Spleen (tissue), 11 donors: Measurements from ENCODE around the gene DENND1B. TPM values are rescaled to one million over a fixed set of nuclear protein-coding genes. Genes with fewer than 3 reads are reported as not detected.

ENCODE experiments used
- DNase-seq: peaks from one replicate; pipeline ENCODE4 v3.0.0-alpha.2; 2020
- H3K27ac ChIP-seq, 8 donors: fragments of 200-600 bp; sonication (generic) in 7 of 8; 1 replicate in 4 of 8; 2 replicates in 4 of 8; pipeline versions ENCODE4 v1.5.0 to v1.8.0; 2016 to 2021; ENCODE audit warnings: inconsistent platforms in 4 of 8, mild to moderate bottlenecking in 4 of 8, moderate library complexity in 1 of 8
- H3K27me3 ChIP-seq, 7 donors: fragments of 200-600 bp; sonication (generic) in 6 of 7; replicated peaks in 1 of 7; 1 replicate in 4 of 7; 2 replicates in 3 of 7; pipeline versions ENCODE4 v1.5.0 to v1.8.0; 2016 to 2021; ENCODE audit warnings: inconsistent platforms in 3 of 7, mild to moderate bottlenecking in 1 of 7
- H3K36me3 ChIP-seq, 6 donors: fragments of 200-600 bp; sonication (generic) in 5 of 6; 1 replicate in 4 of 6; 2 replicates in 2 of 6; pipeline versions ENCODE4 v1.5.0 to v1.8.0; 2016 to 2021; ENCODE audit warnings: inconsistent platforms in 2 of 6
- H3K4me1 ChIP-seq, 6 donors: fragments of 200-600 bp; sonication (generic) in 5 of 6; 1 replicate in 3 of 6; 2 replicates in 3 of 6; pipeline versions ENCODE4 v1.5.0 to v1.8.0; 2016 to 2021; ENCODE audit warnings: inconsistent platforms in 3 of 6
- H3K4me3 ChIP-seq, 8 donors: fragments of 200-600 bp; sonication (generic) in 7 of 8; 1 replicate in 4 of 8; 2 replicates in 4 of 8; pipeline versions ENCODE4 v1.5.0 to v1.8.0; 2016 to 2021; ENCODE audit warnings: inconsistent platforms in 4 of 8, mild to moderate bottlenecking in 4 of 8, moderate library complexity in 2 of 8
- H3K9me3 ChIP-seq, 8 donors: fragments of 200-600 bp; sonication (generic) in 7 of 8; 1 replicate in 4 of 8; 2 replicates in 4 of 8; pipeline versions ENCODE4 v1.5.0 to v1.8.0; 2016 to 2021; ENCODE audit warnings: inconsistent platforms in 4 of 8
- POLR2A ChIP-seq, 3 donors: fragments of 450-650 bp; IDR thresholded peaks; one replicate each; pipeline ENCODE4 v1.5.1; 2017; ENCODE audit warnings: antibody characterized with exemption in 3 of 3, mild to moderate bottlenecking in 1 of 3
- POLR2AphosphoS5 ChIP-seq, 3 donors: sonication (generic); formaldehyde crosslinking; IDR thresholded peaks; one replicate each; pipeline ENCODE4 v1.5.1; 2017; ENCODE audit warnings: antibody characterized with exemption in 3 of 3
- WGBS, 5 donors: extraction: QIAGEN DNeasy Blood & Tissue Kit in 3 of 5; methylation state at CpG; one replicate each; pipeline versions ENCODE4 v1.1.5 to v1.1.7; 2013 to 2018; 5-methylcytosine and 5-hydroxymethylcytosine counted together
- intact Hi-C: fragments of 100-400 bp; cut with DNase I; formaldehyde crosslinking; loops from one replicate; pipeline ENCODE4 v1.15.0; 2023; ENCODE audit warnings: low total_unique reads
- polyA plus RNA-seq, 3 donors: library from polyadenylated mRNA; stranded (reverse); fragments of 200-250 nt; gene quantifications; one replicate each; pipeline ENCODE4 v1.2.1, GENCODE V29; 2013
- total RNA-seq, 7 donors: library from RNA; depleted of rRNA in 3 of 7; stranded (reverse); fragments of >200 nt in 3 of 7; fragmentation: NEBNext Ultra II Directional in 4 of 7; extraction: Animal tissue kit (Norgen Biotek cat#: 25700) in 4 of 7; gene quantifications; one replicate each; pipeline versions ENCODE4 v1.1.0 to v1.2.1, GENCODE V29; 2016 to 2021
- TF ChIP-seq, protein P1 (sequence below), 11 experiments: fragments of 200-600 bp in 7 of 11; fragments of 450-650 bp in 4 of 11; sonication (generic) in 4 of 11; IDR thresholded peaks in 8 of 11; conservative IDR thresholded peaks in 3 of 11; 1 replicate in 7 of 11; 2 replicates in 4 of 11; pipeline versions ENCODE4 v1.4.0 to v1.8.0; 2016 to 2021; ENCODE audit warnings: antibody characterized with exemption in 11 of 11, inconsistent platforms in 4 of 11, mild to moderate bottlenecking in 1 of 11
- donor health status: healthy with polysubstance abuse.
- donor health status: DM: no; HTN: no; CAD: no; lungs with moderate emphysema.
- donor health status: DM: no; HTN: no; CAD: no.
- donor health status: Bipolar disorder and iron deficiency.
- donor health status: healthy.
- donor health status: DM: no; HTN: no; CAD: no.
- donor health status: DM: yes; HTN: yes; CAD: no.

The DENND1B gene
- total and polyA plus RNA-seq, 10 donors = 2.8 to 31.8 (median 19.6) TPM

DNA sequence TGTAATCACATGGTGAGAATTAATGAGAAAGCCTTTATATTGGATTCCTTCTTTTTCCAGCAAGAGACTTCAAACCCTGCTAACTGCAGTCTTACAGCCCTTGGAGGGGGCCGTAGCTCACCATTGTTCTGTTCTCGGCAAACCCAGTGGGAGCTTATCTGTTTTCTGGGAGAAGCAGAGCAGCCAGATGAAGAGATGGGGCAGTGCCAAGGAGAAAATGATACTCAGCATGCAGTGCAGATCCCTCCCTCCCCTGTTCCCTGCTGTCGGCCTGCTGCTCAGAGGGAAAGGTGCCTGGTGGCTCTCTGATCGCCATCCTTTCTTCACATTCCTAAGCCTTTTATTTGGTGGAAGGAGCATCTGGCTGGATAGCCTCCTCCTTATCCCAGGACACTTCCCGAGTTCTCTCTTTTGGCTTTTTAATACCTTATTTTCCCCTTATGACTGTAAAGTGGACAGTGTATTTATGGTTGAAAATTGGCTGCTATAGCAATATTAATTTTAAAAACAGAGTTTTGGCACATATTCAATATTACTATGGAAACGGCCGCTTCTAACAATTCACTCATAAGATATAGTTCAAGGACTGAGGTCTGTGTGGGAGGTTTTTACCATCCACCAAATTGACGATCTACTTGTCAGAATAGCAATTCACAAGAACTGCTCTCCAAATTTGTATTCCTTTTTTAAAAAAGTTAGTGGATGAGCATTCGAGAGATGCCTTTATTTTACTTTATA, 303.9 kb downstream of the DENND1B start:
- intact Hi-C loops = no loop called here
- TF ChIP-seq POLR2AphosphoS5 (IDR thresholded peaks at IDR 0.05) (no peak), POLR2A (IDR thresholded peaks at IDR 0.05) (no peak)
- TF ChIP-seq, protein P1, sequence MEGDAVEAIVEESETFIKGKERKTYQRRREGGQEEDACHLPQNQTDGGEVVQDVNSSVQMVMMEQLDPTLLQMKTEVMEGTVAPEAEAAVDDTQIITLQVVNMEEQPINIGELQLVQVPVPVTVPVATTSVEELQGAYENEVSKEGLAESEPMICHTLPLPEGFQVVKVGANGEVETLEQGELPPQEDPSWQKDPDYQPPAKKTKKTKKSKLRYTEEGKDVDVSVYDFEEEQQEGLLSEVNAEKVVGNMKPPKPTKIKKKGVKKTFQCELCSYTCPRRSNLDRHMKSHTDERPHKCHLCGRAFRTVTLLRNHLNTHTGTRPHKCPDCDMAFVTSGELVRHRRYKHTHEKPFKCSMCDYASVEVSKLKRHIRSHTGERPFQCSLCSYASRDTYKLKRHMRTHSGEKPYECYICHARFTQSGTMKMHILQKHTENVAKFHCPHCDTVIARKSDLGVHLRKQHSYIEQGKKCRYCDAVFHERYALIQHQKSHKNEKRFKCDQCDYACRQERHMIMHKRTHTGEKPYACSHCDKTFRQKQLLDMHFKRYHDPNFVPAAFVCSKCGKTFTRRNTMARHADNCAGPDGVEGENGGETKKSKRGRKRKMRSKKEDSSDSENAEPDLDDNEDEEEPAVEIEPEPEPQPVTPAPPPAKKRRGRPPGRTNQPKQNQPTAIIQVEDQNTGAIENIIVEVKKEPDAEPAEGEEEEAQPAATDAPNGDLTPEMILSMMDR (IDR thresholded peaks at IDR 0.05 in 8 of 11, conservative IDR thresholded peaks at IDR 0.05 in 3 of 11) = no peak
- no peaks in the 10 kb centered on the region for H3K27me3 ChIP-seq
- H3K9me3 ChIP-seq = no peaks in the 10 kb centered on the region
- no peak for DNase-seq
- peaks cover 0 to 6% (median 5%) of the 10 kb centered on the region in 6 donors for H3K4me1 ChIP-seq
- H3K4me3 ChIP-seq = no peak overlapping the region
- H3K27ac ChIP-seq = no peak overlapping the region
- H3K36me3 ChIP-seq = no peaks in the 10 kb centered on the region
- WGBS, 5 donors = 65 to 81% (median 74%) methylated on average over 9 of the region's 9 CpGs

DNA sequence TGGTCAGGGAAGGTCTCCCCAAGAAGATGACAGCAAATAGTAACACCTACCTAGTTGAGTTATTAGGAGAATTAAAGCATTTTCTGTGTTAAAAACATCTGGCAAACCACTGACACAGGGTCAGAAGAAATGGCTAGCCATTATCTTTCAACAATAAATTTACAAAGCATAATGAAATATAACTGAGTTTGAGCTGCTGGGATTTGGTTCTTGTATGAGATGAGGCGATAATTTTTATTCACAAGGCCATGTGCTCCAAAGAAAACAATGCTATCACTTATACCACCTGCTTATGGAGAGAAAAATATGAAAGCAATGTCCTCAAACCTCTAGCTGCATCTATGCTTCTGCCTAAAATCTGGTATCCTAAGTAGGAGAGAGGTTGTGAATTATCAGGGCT, 304.9 kb downstream of the DENND1B start:
- TF ChIP-seq POLR2AphosphoS5 (IDR thresholded peaks at IDR 0.05) (no peak), POLR2A (IDR thresholded peaks at IDR 0.05) (no peak)
- TF ChIP-seq, protein P1 (IDR thresholded peaks at IDR 0.05 in 8 of 11, conservative IDR thresholded peaks at IDR 0.05 in 3 of 11) = no peak
- 76 to 98% (median 86%) methylated on average over 1 of the region's 1 CpG for WGBS, 5 donors
- intact Hi-C loops = no loop called here
- no peaks in the 10 kb centered on the region for H3K36me3 ChIP-seq
- no peak overlapping the region for H3K4me3 ChIP-seq
- no peaks in the 10 kb centered on the region for H3K9me3 ChIP-seq
- DNase-seq = no peak
- H3K4me1 ChIP-seq = peaks cover 0 to 6% (median 5%) of the 10 kb centered on the region in 6 donors
- H3K27me3 ChIP-seq = no peaks in the 10 kb centered on the region
- H3K27ac ChIP-seq = no peak overlapping the region

DNA sequence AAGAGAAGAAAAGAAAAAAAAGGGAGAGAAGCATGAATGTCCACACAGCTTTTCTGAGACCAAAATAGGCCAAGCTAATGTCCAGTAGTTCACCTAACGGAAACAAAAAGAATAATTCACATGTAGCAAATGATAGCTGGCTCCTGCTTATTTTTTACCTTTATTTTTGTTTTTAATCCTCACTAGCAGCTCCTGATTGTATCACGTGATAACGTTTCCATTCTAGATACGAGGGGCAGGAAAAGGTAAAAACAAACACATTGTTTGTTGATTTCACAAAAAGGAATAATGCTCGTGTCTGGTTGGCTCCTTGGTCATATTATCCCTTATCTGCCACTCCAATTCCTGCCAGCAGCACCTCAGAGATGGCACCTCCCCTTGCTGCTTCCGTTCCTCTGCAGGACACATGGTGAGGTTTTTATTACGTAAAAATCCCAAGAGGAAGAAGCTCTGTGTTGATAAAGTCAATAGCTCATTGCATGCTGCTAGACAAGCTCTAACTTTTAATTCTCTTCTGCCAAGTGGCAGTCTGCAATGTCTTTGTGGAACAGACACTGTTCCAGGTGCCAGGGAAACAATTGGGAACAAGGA, 305.6 kb downstream of the DENND1B start:
- Histone ChIP-seq H3K9me3 (no peaks in the 10 kb centered on the region), H3K36me3 (no peaks in the 10 kb centered on the region), H3K4me1 (peaks cover 0 to 6% (median 5%) of the 10 kb centered on the region in 6 donors), H3K27me3 (no peaks in the 10 kb centered on the region), H3K4me3 (no peak overlapping the region), H3K27ac (no peak overlapping the region)
- intact Hi-C loops = no loop called here
- WGBS, 5 donors = 29 to 46% (median 37%) methylated on average over 7 of the region's 7 CpGs
- no peak for DNase-seq
- TF ChIP-seq POLR2AphosphoS5 (IDR thresholded peaks at IDR 0.05) = no peak
- TF ChIP-seq, protein P1 (IDR thresholded peaks at IDR 0.05 in 8 of 11, conservative IDR thresholded peaks at IDR 0.05 in 3 of 11) = no peak
- TF ChIP-seq POLR2A (IDR thresholded peaks at IDR 0.05) = no peak

DNA sequence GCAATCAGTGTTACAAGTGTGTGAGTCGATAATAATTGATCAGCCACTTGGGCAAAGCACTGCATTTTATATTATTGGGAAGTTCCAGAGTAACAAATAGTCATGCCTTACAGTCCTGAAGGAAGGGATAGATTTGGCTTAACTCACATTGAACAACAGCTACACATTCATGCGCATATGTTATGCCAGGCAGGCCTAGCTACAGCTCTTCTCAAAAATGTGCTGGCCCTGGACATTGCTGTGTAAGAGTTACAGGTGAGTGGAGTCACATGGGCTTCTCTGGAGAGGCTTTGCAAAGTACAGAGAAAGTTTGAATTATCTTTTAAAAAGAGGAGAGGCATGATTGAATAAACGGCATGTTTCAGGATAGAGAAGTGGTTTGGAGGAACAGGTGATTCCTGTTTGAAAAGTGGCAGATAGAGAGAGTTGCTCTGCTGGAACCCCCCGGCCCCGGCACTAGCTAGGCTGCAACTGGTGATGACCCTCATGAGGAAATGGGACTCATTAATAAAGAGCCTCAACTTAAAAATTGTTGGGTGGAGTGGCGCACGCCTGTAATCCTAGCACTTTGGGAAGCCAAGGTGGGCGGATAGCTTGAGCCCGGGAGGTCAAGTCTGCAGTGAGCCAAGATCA, 306.6 kb downstream of the DENND1B start:
- intact Hi-C loops = no loop called here
- Histone ChIP-seq H3K4me3 (no peak overlapping the region), H3K4me1 (peaks cover 0 to 6% (median 5%) of the 10 kb centered on the region in 6 donors), H3K9me3 (no peaks in the 10 kb centered on the region), H3K36me3 (no peaks in the 10 kb centered on the region), H3K27me3 (no peaks in the 10 kb centered on the region), H3K27ac (no peak overlapping the region)
- no peak for TF ChIP-seq POLR2AphosphoS5 (IDR thresholded peaks at IDR 0.05)
- TF ChIP-seq, protein P1 (IDR thresholded peaks at IDR 0.05 in 8 of 11, conservative IDR thresholded peaks at IDR 0.05 in 3 of 11) = no peak
- no peak for TF ChIP-seq POLR2A (IDR thresholded peaks at IDR 0.05)
- 58 to 70% (median 65%) methylated on average over 9 of the region's 9 CpGs for WGBS, 5 donors
- DNase-seq = no peak
